NCI-H146 treated with DMSO at 0.1 percent for 48 hours (cell line): ENCODE data around the gene CEACAM21.
"Not testable (repeated sequence)": the region's sequence is repeated elsewhere in the genome, so short reads cannot be mapped to it uniquely, and the experiment has no call there.

Source experiments
- DNase-seq: peaks from one replicate; lab custom pipeline; 2025; ENCODE audit not compliant: unreplicated experiment; lab: John Stamatoyannopoulos, UW

Gene CEACAM21

DNA sequence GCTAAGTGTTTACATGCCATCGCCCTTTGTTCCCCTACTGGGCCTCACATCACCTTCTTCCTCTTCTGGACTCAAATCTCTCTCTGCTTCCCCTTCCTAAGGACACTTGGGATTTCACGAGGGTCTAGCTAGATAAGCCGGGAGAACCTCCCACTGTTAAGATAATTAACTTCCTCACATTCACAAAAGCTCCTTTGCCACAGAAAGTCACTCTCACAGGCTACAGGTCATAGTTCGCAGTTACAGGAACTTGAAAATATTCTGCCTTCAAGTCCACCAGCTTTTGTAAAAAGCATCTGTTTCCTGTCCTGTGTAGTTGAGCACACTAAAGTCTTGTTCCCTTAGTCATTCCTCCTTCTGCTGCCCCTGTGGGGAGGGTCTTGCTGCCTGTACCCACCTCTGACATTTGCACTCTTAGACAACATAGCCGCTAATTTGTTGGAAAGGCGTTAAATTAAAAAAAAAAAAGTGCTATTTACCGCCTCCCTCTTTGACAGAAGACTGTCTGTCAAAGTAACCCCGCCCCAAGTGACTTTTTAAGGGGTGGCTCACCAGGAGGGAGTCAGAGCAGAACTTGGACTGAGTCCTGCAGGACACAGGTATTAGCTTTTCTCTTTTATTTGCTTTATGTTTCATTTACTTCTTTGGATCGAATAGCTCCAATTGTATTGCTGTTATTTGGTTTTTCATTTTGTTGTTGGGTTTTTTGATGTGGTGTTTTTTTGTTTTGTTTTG lies 26.8 kb upstream of the CEACAM21 start:
- DNase-seq, result no peak

DNA sequence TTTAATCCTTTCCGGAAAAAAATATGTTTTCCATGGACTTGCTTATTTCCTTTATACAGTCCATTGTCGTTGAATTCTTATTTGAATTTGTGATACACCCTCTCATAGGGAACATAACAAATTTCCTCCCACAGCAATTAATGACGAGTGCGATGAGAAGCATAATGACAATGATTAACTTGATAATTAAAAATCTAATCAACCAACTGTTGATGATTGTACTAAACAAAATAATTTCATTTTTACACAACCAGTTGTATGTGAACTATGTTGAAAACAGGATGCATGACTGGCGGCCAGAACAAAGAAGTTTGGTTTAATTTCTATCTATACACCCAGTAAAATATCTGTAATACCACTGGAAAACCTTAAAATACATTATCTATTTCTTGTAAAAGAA lies 26.1 kb upstream of the CEACAM21 start:
- no peak for DNase-seq

DNA sequence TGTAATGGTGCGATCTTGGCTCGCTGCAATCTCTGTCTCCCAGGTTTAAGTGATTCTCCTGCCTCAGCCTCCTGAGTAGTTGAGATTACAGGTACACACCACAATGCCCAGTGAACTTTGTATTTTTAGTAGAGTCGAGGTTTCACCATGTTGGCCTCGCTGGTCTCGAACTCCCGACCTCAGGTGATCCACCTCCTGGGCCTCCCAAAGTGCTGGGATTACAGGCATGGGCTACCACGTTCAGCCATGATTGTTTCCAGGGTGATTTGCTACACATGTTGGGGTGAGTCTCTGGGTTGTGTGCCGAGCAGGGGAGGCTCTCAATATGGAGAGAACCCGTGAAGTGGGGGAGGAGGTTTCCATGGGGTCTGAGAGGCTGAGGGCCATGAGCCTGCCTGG lies 24.8 kb upstream of the CEACAM21 start:
- DNase-seq, result no peak

DNA sequence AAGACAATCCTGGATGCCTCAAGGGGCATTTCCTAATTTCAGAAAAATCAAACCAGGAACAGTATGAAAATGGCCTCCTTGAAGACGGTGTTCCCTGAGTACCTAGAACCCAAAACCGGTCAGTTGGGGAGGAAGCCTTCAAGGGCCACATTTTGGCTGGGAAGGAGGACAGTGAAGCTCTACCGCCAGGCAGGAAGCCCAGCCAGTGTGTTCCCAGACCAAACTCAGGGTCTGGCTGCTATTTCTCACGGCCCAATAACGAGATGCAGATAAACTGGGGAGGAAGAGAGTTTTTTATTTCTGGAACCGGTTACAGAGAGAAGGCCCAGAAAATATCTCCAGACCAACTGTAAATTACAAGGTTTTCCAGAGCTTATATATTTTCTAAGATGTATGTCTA lies 24.3 kb upstream of the CEACAM21 start:
- no peak for DNase-seq

DNA sequence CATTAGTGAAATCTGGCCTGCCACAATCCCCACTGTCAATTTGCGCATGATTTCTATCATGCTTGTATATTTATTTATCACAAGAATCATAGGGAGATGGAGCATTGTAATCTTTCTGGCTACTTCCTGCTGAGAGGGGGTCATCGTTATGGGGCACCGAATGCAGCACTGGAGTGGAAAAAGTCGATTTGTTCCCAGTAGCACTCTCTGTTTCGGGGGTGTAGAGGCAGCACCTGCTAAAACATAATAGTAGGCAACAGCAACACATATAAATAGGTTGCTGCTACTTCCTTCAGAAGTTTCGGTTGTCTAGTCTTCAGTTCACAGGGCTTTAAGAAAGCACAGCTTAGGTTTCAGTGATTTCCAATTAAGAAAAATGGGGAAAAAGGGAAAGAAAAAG lies 23.4 kb upstream of the CEACAM21 start:
- DNase-seq, result no peak

DNA sequence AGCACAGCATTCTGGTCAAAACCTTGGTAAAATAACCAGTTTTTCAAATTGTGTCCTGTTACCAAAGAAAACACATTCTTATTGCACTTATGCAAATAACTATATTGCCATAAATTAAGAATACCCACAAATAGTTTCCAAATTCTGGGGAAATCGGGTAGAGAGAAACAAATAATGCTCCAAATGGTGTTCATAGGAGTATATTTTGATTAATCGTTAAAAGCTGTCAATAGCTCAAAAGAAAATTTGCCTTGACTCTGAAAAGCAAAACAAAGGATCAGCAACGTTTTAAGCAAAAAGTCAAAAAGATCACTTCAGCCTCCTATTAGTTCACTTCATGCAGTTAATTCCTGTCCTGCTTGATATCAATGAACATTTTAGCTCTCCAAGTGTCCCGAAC lies 22.2 kb upstream of the CEACAM21 start:
- DNase-seq, result no peak

DNA sequence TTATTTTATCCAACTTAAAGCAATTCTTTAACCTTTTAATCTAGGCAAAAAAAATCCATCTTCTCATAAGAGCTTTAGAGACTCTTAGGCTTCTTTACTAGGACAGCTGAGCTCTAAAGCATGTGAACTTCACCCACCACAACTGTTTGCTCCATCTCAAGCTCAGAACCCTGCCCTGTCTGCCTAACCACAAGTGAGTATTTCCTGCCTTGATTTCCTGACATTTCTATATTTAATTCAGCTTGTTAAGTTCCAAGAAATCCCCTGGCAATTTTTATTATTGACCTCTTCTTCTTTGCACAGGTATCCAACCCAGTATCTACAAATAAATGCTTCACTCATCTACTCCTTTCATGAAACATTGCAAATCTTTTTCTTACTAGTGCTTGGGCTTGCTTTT lies 21.1 kb upstream of the CEACAM21 start:
- no peak for DNase-seq

DNA sequence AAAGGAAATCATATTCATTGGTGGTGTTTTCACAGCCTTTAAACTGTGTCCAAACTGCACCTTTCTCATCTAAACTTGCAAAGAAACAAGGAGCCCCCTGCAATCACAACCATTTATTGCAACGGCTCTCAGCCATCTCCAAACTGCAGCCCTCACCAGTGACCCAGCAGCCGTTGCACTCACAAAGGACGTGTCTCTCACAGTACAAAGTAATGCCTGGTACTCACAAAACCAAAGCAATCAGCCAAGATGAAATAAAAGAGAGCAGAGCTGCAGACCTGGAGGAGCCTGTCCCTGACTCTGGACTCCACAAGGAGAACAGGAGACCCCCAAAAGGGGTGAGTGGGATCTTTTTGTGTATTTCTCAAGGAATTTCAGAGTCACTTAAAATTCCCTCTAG lies 20.2 kb upstream of the CEACAM21 start:
- no peak for DNase-seq

DNA sequence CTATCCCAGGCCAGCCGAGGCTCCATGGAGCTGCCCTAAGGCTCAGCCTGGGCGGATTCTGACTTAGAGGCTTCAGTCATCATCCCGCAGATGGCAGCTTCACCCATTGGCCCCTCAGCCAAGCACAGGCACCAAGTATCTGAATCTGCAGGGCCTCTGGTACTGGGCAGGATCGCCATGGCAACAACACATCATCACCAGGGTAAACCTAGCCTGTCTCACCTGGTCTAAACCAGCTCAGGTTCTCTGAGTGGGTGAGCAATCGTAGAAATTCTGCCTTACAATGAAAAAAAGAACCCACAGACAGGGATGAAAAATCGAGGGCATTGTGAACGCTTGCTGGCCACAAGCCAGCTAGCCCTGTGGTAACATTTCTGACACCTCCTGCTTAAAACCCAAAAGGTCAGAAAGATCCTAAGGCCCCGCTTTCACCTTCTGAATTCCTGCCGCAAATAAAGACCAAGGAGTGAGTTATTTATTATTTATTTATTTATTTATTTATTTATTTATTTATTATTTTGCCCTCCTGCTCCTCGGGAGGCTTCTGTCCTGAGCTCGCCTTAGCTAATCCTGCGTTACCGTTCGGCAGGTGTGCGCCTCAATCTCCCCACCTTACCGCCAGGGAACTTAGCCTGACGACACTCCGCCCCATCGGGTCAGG lies 12.0 kb upstream of the CEACAM21 start:
- DNase-seq, result no peak

DNA sequence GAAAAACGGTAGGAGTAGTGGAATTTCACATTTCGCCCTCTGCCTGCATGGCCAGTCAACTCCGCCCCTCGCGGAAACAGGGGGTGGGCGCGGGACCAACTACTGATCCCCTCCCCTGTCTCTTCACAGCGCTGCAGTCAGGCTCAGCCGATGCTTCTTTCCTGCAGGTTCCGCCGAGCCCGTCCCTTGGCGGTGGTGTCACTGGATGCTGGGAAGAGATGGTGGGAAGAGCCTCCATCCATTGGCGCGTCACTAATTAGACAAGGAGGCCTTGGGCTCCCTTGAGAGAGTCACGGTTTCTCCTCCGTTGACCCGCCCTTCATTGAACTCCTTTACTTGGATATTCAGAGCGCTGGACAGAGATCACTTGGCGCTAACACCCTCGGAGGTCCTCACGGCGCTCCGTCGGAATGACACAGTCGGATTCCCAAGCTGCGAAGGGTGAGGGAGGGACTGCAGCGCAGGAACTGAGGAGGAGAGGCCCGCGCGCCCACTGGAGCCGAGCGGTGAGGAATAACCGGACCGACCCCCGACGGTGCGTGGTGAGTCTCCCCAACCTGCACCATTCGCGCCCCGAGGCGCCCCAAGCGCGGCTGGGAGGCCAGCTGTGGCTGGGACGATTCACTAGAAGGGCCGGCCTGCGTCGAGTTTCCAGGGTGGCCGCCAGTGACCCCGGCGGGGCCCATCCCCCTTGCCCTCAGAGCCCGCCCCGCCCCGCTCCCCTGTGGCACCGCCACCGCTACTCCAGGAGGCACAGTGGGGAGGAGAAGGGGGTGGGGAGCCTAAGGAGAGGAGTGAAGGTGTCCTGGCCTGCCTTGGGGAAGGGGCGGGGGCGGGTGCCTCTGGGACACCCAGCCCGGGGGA lies 11.2 kb upstream of the CEACAM21 start:
- DNase-seq, result no peak

DNA sequence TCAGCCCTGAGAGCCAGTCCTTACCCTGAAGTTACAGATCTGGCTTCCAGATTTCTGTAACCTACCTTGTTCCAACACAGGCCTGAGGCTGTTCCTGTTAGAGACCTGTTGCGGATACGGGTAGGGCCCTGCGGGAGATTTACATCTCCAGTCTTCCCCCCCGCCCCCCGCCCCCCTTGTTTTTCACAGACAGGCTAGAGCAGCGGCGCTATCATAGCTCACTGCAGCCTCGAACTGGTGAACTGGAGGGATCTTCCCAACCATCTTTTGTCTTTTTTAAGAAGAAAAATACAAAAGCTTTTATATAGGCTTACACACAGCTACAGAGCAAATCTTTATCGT lies 10.6 kb upstream of the CEACAM21 start:
- DNase-seq, result no peak

DNA sequence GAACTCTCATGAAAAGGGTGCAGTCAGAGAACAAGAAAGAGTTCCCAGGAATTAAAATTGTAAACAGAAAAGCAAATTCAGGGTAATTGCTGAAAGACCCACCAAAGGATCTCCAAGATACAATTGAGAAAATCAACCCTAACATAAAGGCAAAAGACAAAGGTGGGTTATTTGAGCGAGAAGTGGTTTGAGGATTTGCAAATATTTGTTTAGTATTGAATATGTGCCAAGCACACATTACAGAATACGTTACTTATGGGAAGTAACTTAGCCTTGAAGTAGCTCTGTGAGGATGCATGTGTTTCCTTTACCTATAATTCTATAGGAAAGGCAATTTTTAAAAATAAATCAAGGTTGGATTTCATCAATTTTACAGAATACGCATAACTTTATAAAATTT lies 10.0 kb upstream of the CEACAM21 start:
- no peak for DNase-seq

DNA sequence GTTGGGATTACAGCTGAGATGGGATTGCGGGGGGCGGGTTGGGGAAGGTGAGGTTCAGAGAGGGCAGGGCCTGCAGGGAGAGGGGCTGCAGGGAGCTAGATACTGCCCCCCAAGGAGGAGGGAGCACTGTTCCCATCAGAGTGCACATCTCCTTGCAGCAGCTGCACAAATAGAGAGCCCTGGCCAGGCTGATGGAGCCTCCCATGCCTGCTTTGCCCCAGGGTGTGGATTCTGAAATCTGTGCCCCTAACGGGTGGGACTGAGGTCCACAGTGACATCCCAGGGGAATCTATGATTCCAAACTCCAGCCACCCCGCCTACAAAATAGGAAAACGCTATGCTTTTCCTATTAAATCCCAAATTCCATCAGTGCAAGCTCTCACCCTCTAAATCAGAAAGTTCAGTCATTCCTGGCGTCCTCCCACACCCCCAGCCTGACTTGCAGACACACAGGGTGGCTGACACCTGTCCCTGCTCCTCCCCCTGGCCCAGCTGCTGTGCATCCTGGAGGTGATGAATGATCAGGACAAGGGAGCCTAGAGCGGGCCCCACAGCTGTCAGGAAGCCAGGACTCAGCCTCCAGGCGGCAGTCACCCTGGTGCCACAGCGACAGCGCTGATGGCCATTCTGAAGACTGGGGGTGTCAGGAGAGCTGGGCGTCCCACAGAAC lies 6.3 kb upstream of the CEACAM21 start:
- no peak for DNase-seq

DNA sequence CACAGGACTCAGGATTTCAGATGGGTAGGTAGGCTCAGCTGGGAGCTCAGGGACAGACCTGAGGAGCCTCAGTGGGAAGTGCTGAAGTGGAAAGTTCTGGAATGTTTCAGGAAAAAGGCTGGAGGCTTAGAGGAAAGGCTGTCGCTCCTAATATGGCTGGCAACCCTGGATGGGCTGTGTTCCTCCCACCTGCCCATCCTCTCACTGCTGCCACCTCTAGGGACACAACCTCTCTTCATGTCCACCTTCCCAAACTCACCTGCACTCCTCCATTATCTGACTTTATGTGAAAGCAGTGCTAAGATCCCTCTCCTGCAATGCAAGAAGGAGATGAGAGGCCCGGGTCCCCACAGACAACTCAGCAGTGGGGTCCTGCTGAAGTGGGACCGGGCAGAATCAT lies 5.8 kb upstream of the CEACAM21 start:
- no peak for DNase-seq

DNA sequence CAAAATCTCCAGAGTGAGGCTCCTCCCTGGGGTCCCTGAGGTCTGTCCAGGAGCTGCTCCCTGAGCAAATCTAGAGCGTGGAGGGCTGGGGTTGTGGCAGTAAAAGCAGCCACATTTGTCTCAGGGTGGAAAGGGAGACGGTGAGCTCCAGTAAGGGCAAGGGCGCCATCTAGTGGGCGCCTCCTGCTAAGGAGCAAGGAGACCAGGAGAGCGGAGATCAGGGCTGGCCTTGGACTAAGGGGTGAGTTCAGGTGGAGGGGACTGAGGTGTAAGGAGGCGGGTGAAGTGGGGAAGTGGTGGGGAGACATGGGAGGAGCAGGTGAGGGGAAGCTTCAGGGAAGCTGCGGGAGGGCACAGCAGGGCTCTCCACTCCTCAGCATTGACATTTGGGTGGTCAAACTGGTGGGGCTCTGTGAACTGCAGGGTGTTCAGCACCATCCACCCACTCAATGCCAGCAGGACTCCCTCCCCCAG lies 5.3 kb upstream of the CEACAM21 start:
- peak; percentile 28 for DNase-seq

DNA sequence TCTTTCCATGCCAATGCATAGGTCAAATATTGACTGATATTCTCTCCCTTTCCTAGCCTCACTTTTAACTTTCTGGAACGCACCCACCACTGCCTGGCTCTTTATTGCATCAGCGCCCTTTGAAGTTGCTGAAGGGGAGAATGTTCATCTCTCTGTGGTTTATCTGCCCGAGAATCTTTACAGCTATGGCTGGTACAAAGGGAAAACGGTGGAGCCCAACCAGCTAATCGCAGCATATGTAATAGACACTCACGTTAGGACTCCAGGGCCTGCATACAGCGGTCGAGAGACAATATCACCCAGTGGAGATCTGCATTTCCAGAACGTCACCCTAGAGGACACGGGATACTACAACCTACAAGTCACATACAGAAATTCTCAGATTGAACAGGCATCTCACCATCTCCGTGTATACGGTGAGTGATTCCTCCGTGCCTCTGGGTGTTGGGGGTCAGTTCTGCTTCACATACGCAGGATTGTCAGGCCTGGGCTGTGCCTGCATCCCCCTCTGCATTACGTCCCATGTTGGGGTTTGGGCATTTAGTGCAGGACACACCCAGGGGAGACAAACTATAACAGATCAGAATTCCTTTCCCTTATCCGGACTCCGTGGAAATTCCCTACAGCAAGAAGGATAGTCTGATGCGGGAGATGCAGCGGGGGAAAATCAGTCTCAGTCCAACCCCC lies 1.3 kb downstream of the CEACAM21 start:
- no peak for DNase-seq

DNA sequence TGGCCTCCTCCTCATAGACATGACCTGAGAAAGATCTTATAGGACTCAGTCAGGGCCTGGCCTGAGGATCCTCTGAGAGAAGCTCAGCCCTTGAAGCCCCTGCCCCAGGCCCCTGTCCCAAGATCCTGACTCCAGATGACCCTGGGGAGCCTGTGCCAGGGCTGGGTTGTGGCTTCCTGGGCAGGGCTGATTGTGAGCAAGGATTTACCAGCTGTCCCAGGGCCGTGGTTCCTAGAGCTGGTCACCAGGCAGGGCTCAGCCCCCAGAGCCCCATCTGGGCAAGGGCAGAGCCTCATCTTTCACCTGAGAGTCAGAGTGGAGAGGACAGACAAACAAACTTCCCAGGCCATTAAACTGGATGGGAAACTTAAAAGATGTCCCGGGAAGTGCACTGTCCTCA lies 1.9 kb downstream of the CEACAM21 start:
- DNase-seq, result no peak

DNA sequence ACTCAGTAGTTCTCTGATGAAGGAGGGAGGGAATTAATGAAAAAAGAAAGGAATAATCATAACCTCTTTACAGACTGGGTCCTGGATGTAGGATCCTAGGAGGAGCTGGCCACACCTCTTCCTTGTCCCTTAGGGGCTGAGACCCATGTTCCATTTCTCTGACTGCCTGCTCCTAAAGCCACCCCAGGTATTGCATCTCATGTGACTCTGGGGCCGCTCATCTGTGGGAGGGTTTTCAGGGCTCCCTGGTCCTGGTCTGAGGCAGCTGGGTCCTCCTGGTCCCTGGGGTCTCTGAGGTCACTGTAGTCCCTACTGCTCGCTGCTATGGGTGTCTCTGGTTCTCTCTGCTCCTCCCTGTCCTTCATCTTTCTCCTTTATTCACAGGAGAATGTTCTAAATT lies 2.9 kb downstream of the CEACAM21 start:
- DNase-seq, result no peak

DNA sequence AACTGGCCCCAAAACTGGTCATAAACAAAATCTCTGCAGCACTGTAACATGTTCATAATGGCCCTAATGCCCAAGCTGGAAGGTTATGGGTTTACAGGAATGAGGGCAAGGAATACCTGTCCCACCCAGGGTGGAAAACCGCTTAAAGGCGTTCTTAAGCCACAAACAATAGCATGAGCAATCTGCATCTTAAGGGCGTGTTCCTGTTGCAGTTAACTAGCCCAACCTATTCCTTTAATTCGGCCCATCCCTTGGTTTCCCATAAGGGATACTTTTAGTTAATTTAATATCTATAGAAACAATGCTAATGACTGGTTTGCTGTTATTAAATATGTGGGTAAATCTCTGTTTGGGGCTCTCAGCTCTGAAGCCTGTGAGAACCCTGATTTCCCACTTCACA lies 5.1 kb downstream of the CEACAM21 start:
- DNase-seq, result not testable (repeated sequence)

DNA sequence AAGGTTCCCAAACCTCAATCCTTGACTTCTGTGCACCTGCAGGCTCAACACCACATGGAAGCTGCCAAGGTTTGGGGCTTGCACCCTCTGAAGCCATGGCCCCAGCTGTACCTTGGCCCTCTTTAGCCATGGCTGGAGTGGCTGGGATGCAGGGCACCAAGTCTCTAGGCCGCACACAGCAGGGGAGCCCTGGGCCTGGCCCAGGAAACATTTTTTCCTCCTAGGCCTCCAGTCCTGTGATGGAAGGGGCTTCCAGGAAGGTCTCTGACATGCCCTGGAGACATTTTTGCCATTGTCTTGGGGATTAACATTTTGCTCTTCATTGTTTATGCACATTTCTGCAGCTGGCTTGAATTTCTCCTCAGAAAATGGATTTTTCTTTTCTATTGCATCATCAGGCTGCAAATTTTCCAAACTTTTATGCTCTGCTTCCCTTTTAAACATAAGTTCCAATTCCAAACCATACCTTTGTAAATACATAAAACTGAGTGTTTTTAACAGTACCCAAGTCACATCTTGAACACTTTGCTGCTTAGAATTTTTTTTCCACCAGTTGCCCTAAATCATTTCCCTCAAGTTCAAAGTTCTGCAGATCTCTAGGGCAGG lies 6.7 kb downstream of the CEACAM21 start:
- DNase-seq, result not testable (repeated sequence)
